ENCODE measurements around the gene RSPO4. TPM values are rescaled to one million over a fixed set of nuclear protein-coding genes. Genes with fewer than 3 reads are reported as not detected.

Gene RSPO4
- total and polyA plus RNA-seq, 9 of the 15 experiments (the other 6 are each of a cell fraction or from before 2014, with no cell fraction given), result 0.04 to 0.34 TPM; not detected in 7

DNA sequence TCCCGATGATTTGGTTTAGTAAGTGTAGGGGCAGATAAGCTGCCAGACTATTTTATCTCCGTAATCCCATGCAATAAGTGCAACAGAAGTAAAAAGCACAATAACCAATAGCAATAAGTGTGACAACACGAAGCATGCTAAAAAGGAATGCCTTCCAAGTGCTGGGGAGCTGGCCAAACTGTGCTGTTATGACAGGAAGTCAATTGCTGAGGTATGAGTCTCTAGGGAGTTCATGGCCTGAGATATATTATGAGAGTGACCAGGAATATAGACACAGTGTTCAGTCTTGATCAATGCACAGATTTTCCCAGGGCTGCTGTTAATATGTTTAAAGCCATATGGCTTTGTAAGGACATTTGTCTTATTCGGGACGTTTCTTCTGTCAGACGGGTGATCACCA lies 75.4 kb downstream of the RSPO4 start:
- in situ Hi-C loops (cut with MboI), result no loop called here

More for the DNA sequence above, 75.4 kb downstream of the RSPO4 start:
- H3K9ac ChIP-seq (ENCODE audit: insufficient read depth in 1 of 2, low read depth in 2 of 2, low read length in 2 of 2), result no peak overlapping the region
- DNase-seq (ENCODE audit: extremely low read depth in 1 of 4, low spot score in 3 of 4) (no peak), ATAC-seq (no peak), FAIRE-seq (no peak)
- no peak overlapping the region for H3K4me2 ChIP-seq (ENCODE audit: insufficient read depth, low read length)
- POLR2A ChIA-PET, result no interaction called here
- H3K36me3 ChIP-seq (ENCODE audit: control insufficient read depth, insufficient read depth, low read length), result no peaks in the 10 kb centered on the region
- 2% methylated on average over 6 of the region's 6 CpGs for WGBS (ENCODE audit: insufficient coverage, low coverage, missing lambda C conversion rate)
- TF ChIP-seq MEIS2 (IDR thresholded peaks at IDR 0.05; ENCODE audit: partially characterized antibody) (no peak), DDX20 (tag; IDR thresholded peaks at IDR 0.05; ENCODE audit: low read depth) (no peak), ZNF431 (CRISPR knock-in tag; IDR thresholded peaks at IDR 0.05) (no peak), KDM1A (IDR thresholded peaks at IDR 0.05) (no peak), ADNP (tag; IDR thresholded peaks at IDR 0.05) (no peak)
- TF ChIP-seq, protein P1, sequence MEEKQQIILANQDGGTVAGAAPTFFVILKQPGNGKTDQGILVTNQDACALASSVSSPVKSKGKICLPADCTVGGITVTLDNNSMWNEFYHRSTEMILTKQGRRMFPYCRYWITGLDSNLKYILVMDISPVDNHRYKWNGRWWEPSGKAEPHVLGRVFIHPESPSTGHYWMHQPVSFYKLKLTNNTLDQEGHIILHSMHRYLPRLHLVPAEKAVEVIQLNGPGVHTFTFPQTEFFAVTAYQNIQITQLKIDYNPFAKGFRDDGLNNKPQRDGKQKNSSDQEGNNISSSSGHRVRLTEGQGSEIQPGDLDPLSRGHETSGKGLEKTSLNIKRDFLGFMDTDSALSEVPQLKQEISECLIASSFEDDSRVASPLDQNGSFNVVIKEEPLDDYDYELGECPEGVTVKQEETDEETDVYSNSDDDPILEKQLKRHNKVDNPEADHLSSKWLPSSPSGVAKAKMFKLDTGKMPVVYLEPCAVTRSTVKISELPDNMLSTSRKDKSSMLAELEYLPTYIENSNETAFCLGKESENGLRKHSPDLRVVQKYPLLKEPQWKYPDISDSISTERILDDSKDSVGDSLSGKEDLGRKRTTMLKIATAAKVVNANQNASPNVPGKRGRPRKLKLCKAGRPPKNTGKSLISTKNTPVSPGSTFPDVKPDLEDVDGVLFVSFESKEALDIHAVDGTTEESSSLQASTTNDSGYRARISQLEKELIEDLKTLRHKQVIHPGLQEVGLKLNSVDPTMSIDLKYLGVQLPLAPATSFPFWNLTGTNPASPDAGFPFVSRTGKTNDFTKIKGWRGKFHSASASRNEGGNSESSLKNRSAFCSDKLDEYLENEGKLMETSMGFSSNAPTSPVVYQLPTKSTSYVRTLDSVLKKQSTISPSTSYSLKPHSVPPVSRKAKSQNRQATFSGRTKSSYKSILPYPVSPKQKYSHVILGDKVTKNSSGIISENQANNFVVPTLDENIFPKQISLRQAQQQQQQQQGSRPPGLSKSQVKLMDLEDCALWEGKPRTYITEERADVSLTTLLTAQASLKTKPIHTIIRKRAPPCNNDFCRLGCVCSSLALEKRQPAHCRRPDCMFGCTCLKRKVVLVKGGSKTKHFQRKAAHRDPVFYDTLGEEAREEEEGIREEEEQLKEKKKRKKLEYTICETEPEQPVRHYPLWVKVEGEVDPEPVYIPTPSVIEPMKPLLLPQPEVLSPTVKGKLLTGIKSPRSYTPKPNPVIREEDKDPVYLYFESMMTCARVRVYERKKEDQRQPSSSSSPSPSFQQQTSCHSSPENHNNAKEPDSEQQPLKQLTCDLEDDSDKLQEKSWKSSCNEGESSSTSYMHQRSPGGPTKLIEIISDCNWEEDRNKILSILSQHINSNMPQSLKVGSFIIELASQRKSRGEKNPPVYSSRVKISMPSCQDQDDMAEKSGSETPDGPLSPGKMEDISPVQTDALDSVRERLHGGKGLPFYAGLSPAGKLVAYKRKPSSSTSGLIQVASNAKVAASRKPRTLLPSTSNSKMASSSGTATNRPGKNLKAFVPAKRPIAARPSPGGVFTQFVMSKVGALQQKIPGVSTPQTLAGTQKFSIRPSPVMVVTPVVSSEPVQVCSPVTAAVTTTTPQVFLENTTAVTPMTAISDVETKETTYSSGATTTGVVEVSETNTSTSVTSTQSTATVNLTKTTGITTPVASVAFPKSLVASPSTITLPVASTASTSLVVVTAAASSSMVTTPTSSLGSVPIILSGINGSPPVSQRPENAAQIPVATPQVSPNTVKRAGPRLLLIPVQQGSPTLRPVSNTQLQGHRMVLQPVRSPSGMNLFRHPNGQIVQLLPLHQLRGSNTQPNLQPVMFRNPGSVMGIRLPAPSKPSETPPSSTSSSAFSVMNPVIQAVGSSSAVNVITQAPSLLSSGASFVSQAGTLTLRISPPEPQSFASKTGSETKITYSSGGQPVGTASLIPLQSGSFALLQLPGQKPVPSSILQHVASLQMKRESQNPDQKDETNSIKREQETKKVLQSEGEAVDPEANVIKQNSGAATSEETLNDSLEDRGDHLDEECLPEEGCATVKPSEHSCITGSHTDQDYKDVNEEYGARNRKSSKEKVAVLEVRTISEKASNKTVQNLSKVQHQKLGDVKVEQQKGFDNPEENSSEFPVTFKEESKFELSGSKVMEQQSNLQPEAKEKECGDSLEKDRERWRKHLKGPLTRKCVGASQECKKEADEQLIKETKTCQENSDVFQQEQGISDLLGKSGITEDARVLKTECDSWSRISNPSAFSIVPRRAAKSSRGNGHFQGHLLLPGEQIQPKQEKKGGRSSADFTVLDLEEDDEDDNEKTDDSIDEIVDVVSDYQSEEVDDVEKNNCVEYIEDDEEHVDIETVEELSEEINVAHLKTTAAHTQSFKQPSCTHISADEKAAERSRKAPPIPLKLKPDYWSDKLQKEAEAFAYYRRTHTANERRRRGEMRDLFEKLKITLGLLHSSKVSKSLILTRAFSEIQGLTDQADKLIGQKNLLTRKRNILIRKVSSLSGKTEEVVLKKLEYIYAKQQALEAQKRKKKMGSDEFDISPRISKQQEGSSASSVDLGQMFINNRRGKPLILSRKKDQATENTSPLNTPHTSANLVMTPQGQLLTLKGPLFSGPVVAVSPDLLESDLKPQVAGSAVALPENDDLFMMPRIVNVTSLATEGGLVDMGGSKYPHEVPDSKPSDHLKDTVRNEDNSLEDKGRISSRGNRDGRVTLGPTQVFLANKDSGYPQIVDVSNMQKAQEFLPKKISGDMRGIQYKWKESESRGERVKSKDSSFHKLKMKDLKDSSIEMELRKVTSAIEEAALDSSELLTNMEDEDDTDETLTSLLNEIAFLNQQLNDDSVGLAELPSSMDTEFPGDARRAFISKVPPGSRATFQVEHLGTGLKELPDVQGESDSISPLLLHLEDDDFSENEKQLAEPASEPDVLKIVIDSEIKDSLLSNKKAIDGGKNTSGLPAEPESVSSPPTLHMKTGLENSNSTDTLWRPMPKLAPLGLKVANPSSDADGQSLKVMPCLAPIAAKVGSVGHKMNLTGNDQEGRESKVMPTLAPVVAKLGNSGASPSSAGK (IDR thresholded peaks at IDR 0.05), result no peak
- no peak overlapping the region for H3K4me3 ChIP-seq
- no peaks in the 10 kb centered on the region for H3K79me2 ChIP-seq (ENCODE audit: control insufficient read depth, insufficient read depth, low read length)
- no peaks in the 10 kb centered on the region for H3K9me1 ChIP-seq (ENCODE audit: control insufficient read depth, insufficient read depth, low read length)
- CTCF ChIA-PET (ENCODE audit: low intra/inter-chr PET ratio), result no interaction called here
- H2AFZ ChIP-seq (ENCODE audit: low read depth, low read length), result no peak overlapping the region
- intact Hi-C loops (cut with micrococcal nuclease), result no loop called here
- BruUV-seq (replicated peaks), result no TSS peak
- H3K27me3 ChIP-seq (ENCODE audit: control insufficient read depth in 2 of 2, insufficient read depth in 2 of 2, low read length in 2 of 2), result peaks cover 0 to 29% of the 10 kb centered on the region in 2 experiments; a peak in 3 of 5 replicates
- H3K9me3 ChIP-seq (replicated peaks; ENCODE audit: control insufficient read depth, insufficient read depth, low read depth, low read length), result no peaks in the 10 kb centered on the region
- no peaks in the 10 kb centered on the region for H4K20me1 ChIP-seq (replicated peaks; ENCODE audit: control insufficient read depth, insufficient read depth, low read length)
- H3K4me1 ChIP-seq (replicated peaks in 1 of 2; ENCODE audit: control insufficient read depth in 2 of 2, insufficient read depth in 2 of 2, low read length in 2 of 2), result no peaks in the 10 kb centered on the region
- H3K27ac ChIP-seq (ENCODE audit: extremely low read depth, low read depth, low read length), result no peak overlapping the region
